ENCODE measurements around the gene SMAD4.

DNA sequence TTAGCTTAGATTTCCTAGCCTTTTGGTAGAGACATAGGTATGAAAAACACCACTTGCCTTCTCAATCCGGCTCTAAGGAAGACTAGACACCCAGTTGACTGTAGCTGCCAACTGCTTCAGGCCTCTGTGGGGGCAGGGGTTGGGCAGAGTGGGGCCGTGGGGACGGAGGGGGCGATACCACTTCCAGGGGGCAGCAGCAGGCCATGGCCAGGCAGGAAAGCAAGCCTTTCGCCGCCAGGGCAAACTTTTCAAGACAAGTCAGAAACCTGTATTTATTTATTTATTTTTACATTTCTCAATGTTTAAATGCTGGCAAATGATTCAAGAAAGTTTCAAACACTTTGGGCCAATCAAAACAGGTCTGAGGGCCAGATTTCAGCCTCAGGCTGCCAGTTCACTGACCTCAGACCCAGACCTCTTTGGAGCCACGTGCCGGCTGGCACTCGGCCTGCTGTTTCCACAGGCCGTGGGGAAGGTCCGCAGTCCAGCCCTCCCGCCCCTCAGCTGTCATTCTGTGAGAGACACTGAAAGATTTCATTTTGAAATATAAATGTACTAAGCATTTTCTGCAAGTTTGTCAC lies 103.7 kb downstream of the SMAD4 start:
- TF ChIP-seq POLR2AphosphoS5 (IDR thresholded peaks at IDR 0.05; ENCODE audit: insufficient read depth in 1 of 2, low read depth in 1 of 2) (no peak), POLR2A (IDR thresholded peaks at IDR 0.05) (no peak), CTCF (IDR thresholded peaks at IDR 0.05) (no peak)
